COLO668 (cell line): ENCODE measurements around the gene OFD1.

Experiments
- DNase-seq: peaks from one replicate; lab custom pipeline; 2025; ENCODE audit not compliant: unreplicated experiment; lab: John Stamatoyannopoulos, UW

Gene OFD1

GRCh38 chrX:13752646-13753045, 18.1 kb downstream of the OFD1 start:
- no peak for DNase-seq

- no peak for DNase-seq
Observed at GRCh38 chrX:13754765-13755164, 20.2 kb downstream of the OFD1 start.

- DNase-seq = no peak
Observed at GRCh38 chrX:13755254-13755653, 20.7 kb downstream of the OFD1 start.

GRCh38 chrX:13756381-13756780, 21.8 kb downstream of the OFD1 start:
- no peak for DNase-seq

GRCh38 chrX:13759152-13759718, 24.7 kb downstream of the OFD1 start:
- no peak for DNase-seq

GRCh38 chrX:13760426-13760825, 25.9 kb downstream of the OFD1 start:
- no peak for DNase-seq

- DNase-seq = no peak
Observed at GRCh38 chrX:13761606-13762414, 27.3 kb downstream of the OFD1 start.

GRCh38 chrX:13763489-13763888, 28.9 kb downstream of the OFD1 start:
- no peak for DNase-seq

- DNase-seq = no peak
Observed at GRCh38 chrX:13764281-13764680, 29.7 kb downstream of the OFD1 start.

- DNase-seq = no peak
Observed at GRCh38 chrX:13764765-13765164, 30.2 kb downstream of the OFD1 start.

GRCh38 chrX:13768939-13769338, 34.4 kb downstream of the OFD1 start:
- no peak for DNase-seq

GRCh38 chrX:13770013-13770535, 35.5 kb downstream of the OFD1 start:
- no peak for DNase-seq

- no peak for DNase-seq
Observed at GRCh38 chrX:13774696-13775095, 40.1 kb downstream of the OFD1 start.

GRCh38 chrX:13775837-13776236, 41.3 kb downstream of the OFD1 start:
- no peak for DNase-seq

- no peak for DNase-seq
Observed at GRCh38 chrX:13776387-13776786, 41.8 kb downstream of the OFD1 start.

- DNase-seq = no peak
Observed at GRCh38 chrX:13778916-13779315, 44.4 kb downstream of the OFD1 start.

- no peak for DNase-seq
Observed at GRCh38 chrX:13780868-13781427, 46.4 kb downstream of the OFD1 start.

- DNase-seq = no peak
Observed at GRCh38 chrX:13786048-13786447, 51.5 kb downstream of the OFD1 start.

- no peak for DNase-seq
Observed at GRCh38 chrX:13790206-13791131, 55.9 kb downstream of the OFD1 start.

- no peak for DNase-seq
Observed at GRCh38 chrX:13791145-13791544, 56.6 kb downstream of the OFD1 start.

- no peak for DNase-seq
Observed at GRCh38 chrX:13791559-13791958, 57.0 kb downstream of the OFD1 start.
